NCI-H146 treated with DMSO at 0.1 percent for 48 hours (cell line): ENCODE data around the gene PODXL2.
"Not testable (repeated sequence)": the region's sequence is repeated elsewhere in the genome, so short reads cannot be mapped to it uniquely, and the experiment has no call there.

Source experiments
- DNase-seq: peaks from one replicate; lab custom pipeline; 2025; ENCODE audit not compliant: unreplicated experiment; lab: John Stamatoyannopoulos, UW

The PODXL2 gene

DNA sequence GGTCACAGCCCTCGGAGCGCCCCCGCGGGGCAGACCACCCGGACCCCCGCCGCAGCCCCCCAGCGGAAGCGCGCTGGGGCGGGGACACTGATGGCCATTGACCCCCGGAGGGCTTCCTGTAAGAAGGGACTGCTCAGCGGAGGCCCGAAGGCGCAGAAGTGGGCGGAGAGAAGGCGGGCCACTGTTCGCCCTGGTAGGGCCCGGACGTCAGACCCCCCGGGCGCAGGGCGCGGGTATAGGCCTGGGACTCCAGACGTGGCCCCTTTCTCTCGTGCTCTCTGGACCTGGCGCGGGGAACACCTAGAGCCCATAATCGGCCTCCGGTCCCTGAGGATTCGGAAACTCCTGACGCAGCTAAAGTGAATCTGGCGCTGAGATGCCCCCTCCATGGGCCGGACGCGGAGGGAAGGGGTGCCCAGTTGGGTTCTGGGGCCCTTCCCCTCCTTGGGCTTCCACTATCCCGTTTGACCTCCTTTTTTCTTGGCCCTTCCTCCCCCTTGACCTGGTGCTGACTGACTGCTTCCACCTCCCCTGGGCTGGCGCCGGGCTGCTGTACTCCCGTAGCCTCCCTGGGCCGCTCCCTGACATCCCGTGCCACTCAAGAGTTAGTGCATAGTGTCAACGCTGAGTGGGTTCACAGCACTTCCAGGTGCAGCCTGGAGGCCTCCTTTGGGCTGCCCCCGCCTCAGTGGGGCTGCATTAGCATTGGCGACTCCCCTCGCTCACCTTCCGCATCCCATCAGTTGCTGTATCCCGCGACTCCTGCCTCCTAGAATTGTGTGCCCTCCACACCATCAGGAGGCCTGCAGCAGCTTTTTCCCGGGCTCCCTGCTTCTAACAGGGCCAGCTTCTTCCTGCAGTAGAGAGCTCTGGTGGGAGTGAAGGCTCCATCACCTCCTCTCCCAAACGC is 44.5 kb downstream of the PODXL2 start:
- DNase-seq: peak; percentile 54

DNA sequence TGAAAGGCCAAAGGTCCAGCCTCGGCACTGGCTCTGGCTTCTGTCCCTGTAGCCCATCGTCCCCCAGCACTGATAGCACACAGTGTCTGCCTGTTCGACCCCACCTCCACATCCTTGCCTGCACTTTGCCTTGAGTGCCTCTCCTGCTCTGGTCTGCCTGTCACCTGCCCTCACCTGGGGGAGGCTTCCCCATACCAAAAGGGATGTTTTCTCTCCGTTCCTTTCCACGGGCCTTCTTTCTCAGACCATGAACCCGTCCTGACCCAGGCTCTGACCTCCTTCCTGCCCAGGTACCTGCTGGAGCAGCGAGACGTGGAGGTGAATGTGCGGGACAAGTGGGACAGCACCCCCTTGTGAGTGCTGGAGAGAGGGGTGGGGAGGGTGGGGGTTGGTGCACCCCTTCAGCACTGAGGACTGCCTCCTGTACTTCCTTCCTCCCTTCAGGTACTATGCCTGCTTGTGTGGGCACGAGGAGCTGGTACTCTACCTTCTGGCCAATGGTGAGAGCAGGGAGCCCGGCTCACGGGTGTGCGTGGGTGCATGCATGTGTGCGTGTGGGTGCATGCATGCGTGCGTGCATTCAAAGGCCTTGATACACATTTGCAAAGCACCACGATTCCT is 45.2 kb downstream of the PODXL2 start:
- no peak for DNase-seq

- DNase-seq: no peak
Measured at GRCh38 chr3:127674790-127675189, 45.8 kb downstream of the PODXL2 start.

GRCh38 chr3:127675651-127676391 is 46.8 kb downstream of the PODXL2 start:
- DNase-seq: no peak

DNA sequence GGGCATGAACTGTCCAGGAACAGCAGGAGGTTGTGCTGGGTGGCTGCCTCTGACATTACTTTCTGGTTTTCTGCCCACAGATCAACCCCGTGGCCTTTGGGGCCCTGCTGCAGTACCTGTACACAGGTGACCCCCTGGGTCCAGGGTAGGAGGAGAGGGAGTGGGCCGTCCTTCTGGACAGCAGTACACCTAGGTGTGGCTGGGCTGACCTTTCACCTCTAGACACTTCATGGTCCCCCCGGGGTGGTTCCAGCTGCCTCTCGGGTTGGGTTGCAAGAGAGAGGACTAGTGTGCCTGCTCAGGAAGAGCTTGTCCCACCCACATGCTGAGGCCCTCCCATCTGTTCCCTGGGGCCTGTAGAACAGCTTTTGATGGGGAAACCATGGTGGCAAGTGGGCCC is 47.5 kb downstream of the PODXL2 start:
- DNase-seq: no peak

DNA sequence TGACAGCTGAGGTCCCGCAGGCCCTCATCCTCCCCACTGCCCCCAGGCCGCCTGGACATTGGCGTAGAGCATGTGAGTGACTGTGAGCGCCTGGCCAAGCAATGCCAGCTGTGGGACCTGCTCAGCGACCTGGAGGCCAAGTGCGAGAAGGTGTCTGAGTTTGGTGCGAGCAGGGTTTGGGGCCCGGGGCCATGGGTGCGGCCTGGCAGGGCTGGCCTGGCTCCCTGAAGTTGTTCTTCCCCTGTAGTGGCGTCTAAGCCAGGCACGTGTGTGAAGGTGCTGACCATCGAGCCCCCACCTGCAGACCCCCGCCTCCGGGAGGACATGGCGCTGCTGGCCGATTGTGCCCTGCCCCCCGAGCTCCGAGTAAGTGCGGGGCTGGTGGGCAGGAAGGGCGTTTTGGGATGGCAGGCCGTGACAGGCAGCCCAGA is 48.0 kb downstream of the PODXL2 start:
- no peak for DNase-seq

GRCh38 chr3:127677541-127678314 is 48.7 kb downstream of the PODXL2 start:
- DNase-seq: no peak

DNA sequence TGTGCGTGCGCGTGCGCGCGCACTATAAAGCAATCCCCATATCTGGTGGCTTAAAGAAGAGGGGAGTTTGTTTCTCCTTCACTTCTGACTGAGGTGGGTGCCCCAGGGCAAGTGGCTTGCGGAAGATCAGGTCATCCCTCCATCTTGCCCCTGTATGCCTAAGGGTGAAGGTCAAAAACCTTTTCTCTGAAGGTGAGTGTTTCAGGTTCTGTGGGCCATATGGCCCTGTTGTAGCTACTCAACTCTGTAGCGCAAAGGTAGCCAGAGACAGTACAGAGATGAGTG is 49.3 kb downstream of the PODXL2 start:
- DNase-seq: no peak

- no peak for DNase-seq
Measured at GRCh38 chr3:127678611-127679533, 49.9 kb downstream of the PODXL2 start.

DNA sequence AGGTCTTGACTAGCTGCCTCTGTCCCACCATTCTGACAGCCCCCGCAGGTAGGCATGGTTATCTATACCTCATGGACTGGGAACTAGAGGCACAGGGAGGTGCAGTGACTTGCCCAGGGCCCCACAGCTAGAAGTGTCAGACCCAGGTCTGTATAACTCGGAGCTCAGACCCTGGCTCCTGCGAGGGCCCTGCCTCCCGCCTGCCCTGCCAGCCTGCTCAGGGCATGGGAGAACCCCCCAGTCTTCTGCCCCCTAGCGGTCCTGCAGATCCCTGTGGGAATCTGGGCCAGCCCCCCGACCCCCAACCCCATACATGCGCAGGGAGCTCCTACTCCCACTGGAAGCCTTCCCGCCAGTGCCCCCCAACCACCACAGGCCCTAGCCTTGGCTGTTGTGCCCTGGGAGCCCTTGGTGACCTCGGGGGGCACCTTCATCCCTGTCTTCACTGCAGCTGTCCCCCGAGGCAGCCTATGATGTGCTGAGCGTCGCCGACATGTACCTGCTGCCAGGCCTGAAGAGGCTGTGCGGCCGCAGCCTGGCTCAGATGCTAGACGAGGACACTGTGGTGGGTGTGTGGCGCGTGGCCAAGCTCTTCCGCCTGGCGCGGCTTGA is 50.7 kb downstream of the PODXL2 start:
- no peak for DNase-seq

GRCh38 chr3:127680146-127680661 is 51.2 kb downstream of the PODXL2 start:
- DNase-seq: no peak

DNA sequence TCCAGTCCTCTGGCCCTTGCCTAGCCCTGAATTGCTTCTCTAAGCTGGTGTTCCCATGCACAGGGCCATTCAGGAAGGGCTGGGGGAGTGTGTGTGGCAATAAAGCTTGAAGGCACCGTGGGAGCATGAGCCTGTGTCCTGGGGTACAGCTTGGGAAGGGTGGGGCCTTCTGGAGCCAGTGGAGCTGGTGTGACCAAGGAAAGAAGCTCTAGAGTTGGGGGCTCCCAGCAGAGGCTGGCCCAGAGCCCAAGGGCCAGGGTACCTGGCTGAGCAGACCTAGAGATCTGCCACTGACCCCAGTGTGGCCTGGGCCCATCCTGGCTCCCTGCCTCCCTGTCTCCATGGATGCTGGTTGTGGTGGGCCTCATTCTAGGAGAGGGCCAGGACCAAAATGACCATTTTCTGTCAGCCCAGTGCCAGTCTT is 51.8 kb downstream of the PODXL2 start:
- no peak for DNase-seq

- not testable (repeated sequence) for DNase-seq
Measured at GRCh38 chr3:127682175-127682554, 53.2 kb downstream of the PODXL2 start.

- DNase-seq: peak; percentile 10
Measured at GRCh38 chr3:127682561-127682960, 53.6 kb downstream of the PODXL2 start.

GRCh38 chr3:127684871-127685707 is 56.1 kb downstream of the PODXL2 start:
- DNase-seq: no peak

DNA sequence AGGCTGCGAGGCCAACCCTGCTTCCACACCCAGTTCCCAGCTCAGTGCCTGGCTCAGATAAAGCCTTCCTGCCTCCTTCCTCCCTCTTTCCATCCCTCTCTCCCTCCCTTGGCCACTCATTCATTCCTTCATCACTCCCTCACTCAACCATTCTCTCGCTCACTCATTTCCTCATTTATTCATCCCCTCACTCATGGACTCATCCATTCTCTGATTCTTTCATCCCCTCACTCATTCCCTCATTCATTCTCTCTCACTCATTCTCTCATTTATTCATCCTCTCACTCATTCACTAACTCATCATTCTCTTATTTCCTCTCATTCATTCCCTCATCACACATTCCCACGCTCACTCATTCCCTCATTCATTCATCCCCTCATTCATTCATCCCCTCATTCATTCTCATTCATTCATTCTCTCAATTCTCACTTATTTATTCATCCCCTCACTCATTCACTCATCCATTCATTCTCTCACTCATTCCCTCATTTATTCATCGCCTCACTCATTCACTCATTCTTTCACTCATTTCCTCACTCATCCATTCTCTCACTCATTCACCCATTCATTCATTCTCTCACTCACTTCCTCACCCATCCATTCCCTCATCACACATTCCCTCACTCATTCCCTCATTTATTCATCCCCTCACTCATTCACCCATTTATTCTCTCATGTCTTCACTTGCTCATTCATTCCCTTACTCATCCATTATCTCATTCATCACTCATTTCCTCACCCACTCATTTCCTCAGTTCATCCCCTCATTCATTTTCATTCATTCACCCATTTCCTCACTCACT is 56.9 kb downstream of the PODXL2 start:
- DNase-seq: no peak

GRCh38 chr3:127686512-127686894 is 57.5 kb downstream of the PODXL2 start:
- no peak for DNase-seq

GRCh38 chr3:127687228-127687737 is 58.3 kb downstream of the PODXL2 start:
- DNase-seq: no peak
